Measurements from ENCODE around the gene REM1. TPM values are rescaled to one million over a fixed set of nuclear protein-coding genes. Genes with fewer than 3 reads are reported as not detected.
"Not testable (repeated sequence)": the region's sequence is repeated elsewhere in the genome, so short reads cannot be mapped to it uniquely, and the experiment has no call there.

Gene REM1
- not detected in 2 replicates for total RNA-seq

GRCh38 chr20:31474758-31475427 lies at the start of gene REM1, which contains the start of gene DEFB124:
TSS of gene REM1 (plus strand) at chr20:31475288. CDS start at chr20:31476446, 1,158 bp downstream.
TSS of gene DEFB124 (minus strand) at chr20:31475127. CDS start at chr20:31473013, 2,114 bp downstream.
- Histone ChIP-seq H3K36me3 (ENCODE audit: control insufficient read depth, insufficient read depth, low read length) (no peaks in the 10 kb centered on the region), H3K4me3 (ENCODE audit: low read depth, low read length) (no peak within 1 kb of the TSS), H3K27me3 (ENCODE audit: control insufficient read depth, insufficient read depth, low read length) (peaks cover 26% of the 10 kb centered on the region)
- no peak for TF ChIP-seq CTCF (IDR thresholded peaks at IDR 0.05; ENCODE audit: insufficient read depth, low read length, poor library complexity, severe bottlenecking)
- no peak for DNase-seq (ENCODE audit: low read depth)

GRCh38 chr20:31425797-31426196 lies 49.3 kb upstream of the REM1 start:
- Histone ChIP-seq H3K27me3 (ENCODE audit: control insufficient read depth, insufficient read depth, low read length) (no peaks in the 10 kb centered on the region), H3K4me3 (ENCODE audit: low read depth, low read length) (no peak overlapping the region), H3K36me3 (ENCODE audit: control insufficient read depth, insufficient read depth, low read length) (no peaks in the 10 kb centered on the region)
- no peak for DNase-seq (ENCODE audit: low read depth)
- TF ChIP-seq CTCF (IDR thresholded peaks at IDR 0.05; ENCODE audit: insufficient read depth, low read length, poor library complexity, severe bottlenecking): no peak

GRCh38 chr20:31426891-31427551 lies 48.1 kb upstream of the REM1 start:
- H3K27me3 ChIP-seq (ENCODE audit: control insufficient read depth, insufficient read depth, low read length); H3K4me3 ChIP-seq (ENCODE audit: low read depth, low read length); DNase-seq (ENCODE audit: low read depth); H3K36me3 ChIP-seq (ENCODE audit: control insufficient read depth, insufficient read depth, low read length): not testable (repeated sequence)

- H3K27me3 ChIP-seq (ENCODE audit: control insufficient read depth, insufficient read depth, low read length): not testable (repeated sequence)
Measured at GRCh38 chr20:31427576-31427975, 47.5 kb upstream of the REM1 start.

GRCh38 chr20:31430568-31431115 lies 44.4 kb upstream of the REM1 start:
- Histone ChIP-seq H3K36me3 (ENCODE audit: control insufficient read depth, insufficient read depth, low read length) (no peaks in the 10 kb centered on the region), H3K4me3 (ENCODE audit: low read depth, low read length) (no peak overlapping the region), H3K27me3 (ENCODE audit: control insufficient read depth, insufficient read depth, low read length) (no peaks in the 10 kb centered on the region)
- TF ChIP-seq CTCF (IDR thresholded peaks at IDR 0.05; ENCODE audit: insufficient read depth, low read length, poor library complexity, severe bottlenecking): no peak
- no peak for DNase-seq (ENCODE audit: low read depth)

More at GRCh38 chr20:31427576-31427975, 47.5 kb upstream of the REM1 start:
- DNase-seq (ENCODE audit: low read depth); H3K4me3 ChIP-seq (ENCODE audit: low read depth, low read length); H3K36me3 ChIP-seq (ENCODE audit: control insufficient read depth, insufficient read depth, low read length): not testable (repeated sequence)

- Histone ChIP-seq H3K36me3 (ENCODE audit: control insufficient read depth, insufficient read depth, low read length) (no peaks in the 10 kb centered on the region), H3K27me3 (ENCODE audit: control insufficient read depth, insufficient read depth, low read length) (no peaks in the 10 kb centered on the region), H3K4me3 (ENCODE audit: low read depth, low read length) (no peak within 1 kb of the TSS)
- DNase-seq (ENCODE audit: low read depth): no peak
- TF ChIP-seq CTCF (IDR thresholded peaks at IDR 0.05; ENCODE audit: insufficient read depth, low read length, poor library complexity, severe bottlenecking): peak; percentile 17
Measured at GRCh38 chr20:31440012-31440659, 35.0 kb upstream of the REM1 start, which contains the start of gene DEFB123. TSS of gene DEFB123 (plus strand) at chr20:31440632. CDS start at chr20:31440699, 67 bp downstream.
